Effector memory CD8-positive, alpha-beta T cell (primary cell): ENCODE results near the gene TIMP2.
A peak's percentile ranks its signal among the peaks of the same experiment; 100 is the strongest.
"Not testable (repeated sequence)": the region's sequence is repeated elsewhere in the genome, so short reads cannot be mapped to it uniquely, and the experiment has no call there.

Source experiments
- ATAC-seq: fragments of 150-1000 bp; cut with Tn5 transposase; replicated peaks from 2 replicates; pipeline ENCODE4 v1.10.0; 2021; ENCODE audit warnings: mild to moderate bottlenecking, moderate library complexity
- DNase-seq, 3 experiments: peaks; one replicate each; pipeline ENCODE4 v3.0.0; 2021
- H3K27ac Mint-ChIP-seq, 2 donors: one replicate each; pipeline ENCODE4 v1.8.0; 2022; ENCODE audit warnings: mild to moderate bottlenecking in 2 of 2, mixed read lengths in 2 of 2, moderate library complexity in 2 of 2
- H3K27me3 Mint-ChIP-seq, 2 donors: one replicate each; pipeline ENCODE4 v1.8.0; 2022; ENCODE audit warnings: mixed read lengths in 2 of 2
- H3K36me3 Mint-ChIP-seq: one replicate; pipeline ENCODE4 v1.8.0; 2022; ENCODE audit warnings: mild to moderate bottlenecking, moderate library complexity, mixed read lengths; ENCODE audit not compliant: insufficient read depth
- H3K4me1 Mint-ChIP-seq, 2 donors: one replicate each; pipeline ENCODE4 v1.8.0; 2022; ENCODE audit warnings: low read depth in 2 of 2, mixed read lengths in 2 of 2
- H3K4me3 Mint-ChIP-seq, 2 donors: one replicate each; pipeline ENCODE4 v1.8.0; 2022; ENCODE audit warnings: mild to moderate bottlenecking in 2 of 2, mixed read lengths in 2 of 2, moderate library complexity in 2 of 2
- H3K9me3 Mint-ChIP-seq, 2 donors: one replicate each; pipeline ENCODE4 v1.8.0; 2022; ENCODE audit warnings: mixed read lengths in 2 of 2

Gene TIMP2

DNA sequence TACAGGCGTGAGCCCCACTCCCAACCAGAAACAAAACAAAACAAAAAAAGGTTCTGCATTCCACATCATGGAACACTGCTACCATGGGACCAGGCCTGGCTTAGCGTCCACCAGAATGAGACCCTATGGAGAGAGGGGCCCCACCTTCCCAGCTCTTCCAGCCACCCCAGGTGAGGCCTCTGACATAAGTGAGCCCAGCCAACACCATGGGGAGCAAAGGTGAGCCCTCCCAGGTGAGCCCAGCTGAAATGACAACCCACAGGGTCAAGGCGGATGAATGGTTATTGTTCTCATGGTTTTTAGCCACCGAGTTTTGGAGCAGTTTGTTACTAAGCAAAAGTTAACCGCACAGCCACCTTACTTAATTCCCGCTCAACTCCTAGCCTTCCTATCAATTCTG, 38.2 kb upstream of the TIMP2 start:
- Mint-ChIP-seq H3K36me3 (peaks cover 3% of the 10 kb centered on the region), H3K4me3 (no peak overlapping the region), H3K9me3 (no peaks in the 10 kb centered on the region), H3K27me3 (peaks cover 7 to 29% of the 10 kb centered on the region in 2 donors), H3K4me1 (no peaks in the 10 kb centered on the region), H3K27ac (no peak overlapping the region)
- no peak for ATAC-seq
- DNase-seq, result no peak

DNA sequence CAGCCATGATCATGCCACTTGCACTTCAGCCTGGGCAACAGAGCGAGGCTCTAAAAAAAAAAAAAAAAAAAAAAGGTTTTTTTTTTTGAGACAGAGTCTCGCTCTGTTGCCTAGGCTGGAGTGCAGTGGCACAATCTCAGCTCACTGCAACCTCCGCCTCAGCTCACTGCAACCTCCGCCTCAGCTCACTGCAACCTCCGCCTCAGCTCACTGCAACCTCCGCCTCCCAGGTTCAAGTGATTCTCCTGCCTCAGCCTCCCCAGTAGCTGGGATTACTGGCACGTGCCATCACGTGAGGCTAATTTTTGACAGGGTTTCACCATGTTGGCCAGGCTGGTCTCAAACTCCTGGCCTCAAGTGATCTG, 37.8 kb upstream of the TIMP2 start:
- not testable (repeated sequence) for H3K4me3 Mint-ChIP-seq, DNase-seq, H3K36me3 Mint-ChIP-seq, ATAC-seq, H3K27ac Mint-ChIP-seq, H3K9me3 Mint-ChIP-seq, H3K4me1 Mint-ChIP-seq
- peaks cover 7 to 25% of the 10 kb centered on the region in 2 donors for H3K27me3 Mint-ChIP-seq

DNA sequence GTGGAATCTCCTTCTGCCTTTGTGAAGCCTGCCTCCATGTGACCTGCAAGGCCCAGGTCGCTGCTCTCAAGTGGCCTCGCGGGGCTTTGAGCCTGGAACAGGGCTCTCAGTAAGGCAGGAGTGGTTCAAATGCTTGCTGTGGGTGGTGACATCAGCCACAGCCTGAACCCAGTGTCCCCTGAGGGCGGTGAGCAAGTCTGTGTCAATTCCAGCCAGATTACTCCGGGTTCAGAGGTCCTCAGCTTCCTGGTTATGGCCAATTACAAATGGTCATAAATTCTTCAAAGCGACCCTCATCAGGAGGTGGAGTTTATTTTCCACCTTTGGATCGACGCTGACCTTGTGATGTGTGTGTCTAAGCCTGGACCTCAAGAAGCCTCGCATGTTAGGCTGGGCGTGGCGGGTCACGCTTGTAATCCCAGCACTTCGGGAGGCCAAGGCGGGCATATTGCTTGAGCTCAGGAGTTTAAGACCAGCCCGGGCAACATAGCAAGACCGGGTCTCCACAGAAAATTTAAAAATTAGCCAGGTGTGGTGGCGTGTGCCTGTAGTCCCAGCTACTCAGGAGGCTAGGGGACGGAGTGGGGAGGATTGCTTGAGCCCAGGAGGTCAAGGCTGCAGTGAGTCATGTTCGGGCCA, 37.3 kb upstream of the TIMP2 start:
- no peaks in the 10 kb centered on the region for H3K4me1 Mint-ChIP-seq
- ATAC-seq, result no peak
- DNase-seq, result no peak
- peaks cover 3% of the 10 kb centered on the region for H3K36me3 Mint-ChIP-seq
- H3K27me3 Mint-ChIP-seq, result peaks cover 7 to 21% of the 10 kb centered on the region in 2 donors
- no peaks in the 10 kb centered on the region for H3K9me3 Mint-ChIP-seq
- H3K4me3 Mint-ChIP-seq, result no peak overlapping the region
- H3K27ac Mint-ChIP-seq, result no peak overlapping the region

DNA sequence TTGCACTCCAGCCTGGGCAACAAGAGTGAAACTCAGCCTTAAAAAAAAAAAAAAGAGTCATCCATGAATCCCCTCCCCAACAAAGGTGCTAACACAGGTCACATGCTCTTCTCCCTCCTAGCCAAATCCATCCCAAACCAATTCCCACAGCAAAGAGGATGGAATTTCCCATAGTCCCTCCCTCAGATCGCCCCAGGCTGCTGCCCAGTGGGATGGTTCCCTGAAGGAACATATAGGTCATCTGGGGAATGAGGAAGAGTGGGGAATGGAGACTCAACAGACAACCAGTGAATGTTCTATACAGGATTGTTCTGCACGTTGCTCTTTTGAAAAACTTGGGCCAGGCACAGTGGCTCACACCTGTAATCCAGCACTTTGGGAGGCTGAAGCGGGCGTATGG, 36.4 kb upstream of the TIMP2 start:
- H3K9me3 Mint-ChIP-seq, result no peaks in the 10 kb centered on the region
- H3K27ac Mint-ChIP-seq, result peak overlapping the region in 1 of 2 donors; percentile 49
- no peak overlapping the region for H3K4me3 Mint-ChIP-seq
- ATAC-seq (no peak), DNase-seq (no peak)
- peaks cover 15 to 21% of the 10 kb centered on the region in 2 donors for H3K27me3 Mint-ChIP-seq
- H3K36me3 Mint-ChIP-seq, result peaks cover 3% of the 10 kb centered on the region
- H3K4me1 Mint-ChIP-seq, result no peaks in the 10 kb centered on the region

DNA sequence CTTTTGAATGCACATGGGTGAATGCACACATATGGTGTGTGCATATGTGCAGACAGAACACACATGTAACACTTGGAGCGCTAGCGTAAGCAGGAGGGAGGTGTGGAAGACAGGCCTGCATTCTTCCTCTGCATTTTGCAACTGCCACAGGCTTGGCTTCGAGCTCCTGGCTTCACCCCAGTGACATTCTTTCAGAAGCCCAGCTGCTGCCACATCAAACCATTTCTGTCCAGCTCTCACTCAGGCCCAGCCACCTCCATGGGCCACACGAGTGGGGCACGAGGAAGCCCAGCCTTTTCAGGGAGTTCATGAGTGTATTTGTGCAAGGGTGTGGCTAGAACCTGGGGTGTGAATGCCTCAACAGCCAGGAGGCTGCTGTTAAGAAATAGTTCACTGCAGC, 35.7 kb upstream of the TIMP2 start:
- H3K36me3 Mint-ChIP-seq, result no peaks in the 10 kb centered on the region
- H3K4me3 Mint-ChIP-seq, result no peak overlapping the region
- no peak overlapping the region for H3K27ac Mint-ChIP-seq
- ATAC-seq (no peak), DNase-seq (no peak)
- no peaks in the 10 kb centered on the region for H3K9me3 Mint-ChIP-seq
- no peaks in the 10 kb centered on the region for H3K4me1 Mint-ChIP-seq
- peaks cover 15 to 26% of the 10 kb centered on the region in 2 donors for H3K27me3 Mint-ChIP-seq

GRCh38 chr17:78959803-78960202, 34.6 kb upstream of the TIMP2 start:
- H3K4me3 Mint-ChIP-seq, result no peak overlapping the region
- ATAC-seq (no peak), DNase-seq (no peak)
- H3K36me3 Mint-ChIP-seq, result no peaks in the 10 kb centered on the region
- H3K4me1 Mint-ChIP-seq, result no peaks in the 10 kb centered on the region
- H3K27me3 Mint-ChIP-seq, result peaks cover 15 to 36% of the 10 kb centered on the region in 2 donors
- H3K27ac Mint-ChIP-seq, result no peak overlapping the region
- no peaks in the 10 kb centered on the region for H3K9me3 Mint-ChIP-seq

DNA sequence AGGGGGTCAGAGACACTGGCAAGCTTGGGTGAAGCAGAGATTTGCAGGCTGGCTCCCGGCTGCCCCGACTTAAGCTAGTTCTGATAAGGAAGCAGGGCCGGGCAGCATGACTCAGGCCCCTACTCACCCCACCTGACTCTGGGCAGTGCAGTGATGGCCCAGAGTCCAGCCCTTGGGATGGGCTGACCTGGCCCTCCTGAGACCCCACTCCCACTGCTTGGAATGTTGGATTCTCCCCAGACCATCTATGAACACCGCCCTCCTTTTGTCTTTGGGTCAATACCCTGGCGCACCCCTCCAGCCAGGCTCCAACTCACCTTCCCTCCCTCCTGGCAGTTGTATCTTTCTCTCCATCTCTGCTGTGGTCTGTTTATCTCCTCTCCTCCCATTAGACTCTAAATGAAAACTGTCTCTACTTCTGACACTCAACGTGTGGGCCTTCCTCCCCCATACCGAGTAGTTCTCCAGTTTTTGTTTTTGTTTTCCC, 33.5 kb upstream of the TIMP2 start:
- no peak for ATAC-seq
- H3K27me3 Mint-ChIP-seq, result peaks cover 15 to 43% of the 10 kb centered on the region in 2 donors
- DNase-seq, result no peak
- no peaks in the 10 kb centered on the region for H3K4me1 Mint-ChIP-seq
- no peak overlapping the region for H3K27ac Mint-ChIP-seq
- no peak overlapping the region for H3K4me3 Mint-ChIP-seq
- H3K36me3 Mint-ChIP-seq, result no peaks in the 10 kb centered on the region
- H3K9me3 Mint-ChIP-seq, result no peaks in the 10 kb centered on the region

- no peaks in the 10 kb centered on the region for H3K36me3 Mint-ChIP-seq
- DNase-seq (no peak), ATAC-seq (no peak)
- no peak overlapping the region for H3K4me3 Mint-ChIP-seq
- H3K9me3 Mint-ChIP-seq, result no peaks in the 10 kb centered on the region
- peaks cover 15 to 59% of the 10 kb centered on the region in 2 donors for H3K27me3 Mint-ChIP-seq
- no peaks in the 10 kb centered on the region for H3K4me1 Mint-ChIP-seq
- no peak overlapping the region for H3K27ac Mint-ChIP-seq
Measured at GRCh38 chr17:78957128-78957527, 31.9 kb upstream of the TIMP2 start.

- Mint-ChIP-seq H3K9me3 (no peaks in the 10 kb centered on the region), H3K36me3 (no peaks in the 10 kb centered on the region), H3K27ac (no peak overlapping the region), H3K4me1 (no peaks in the 10 kb centered on the region), H3K27me3 (peaks cover 15 to 65% of the 10 kb centered on the region in 2 donors), H3K4me3 (no peak overlapping the region)
- DNase-seq (no peak), ATAC-seq (no peak)
Measured at GRCh38 chr17:78956254-78956653, 31.1 kb upstream of the TIMP2 start.

DNA sequence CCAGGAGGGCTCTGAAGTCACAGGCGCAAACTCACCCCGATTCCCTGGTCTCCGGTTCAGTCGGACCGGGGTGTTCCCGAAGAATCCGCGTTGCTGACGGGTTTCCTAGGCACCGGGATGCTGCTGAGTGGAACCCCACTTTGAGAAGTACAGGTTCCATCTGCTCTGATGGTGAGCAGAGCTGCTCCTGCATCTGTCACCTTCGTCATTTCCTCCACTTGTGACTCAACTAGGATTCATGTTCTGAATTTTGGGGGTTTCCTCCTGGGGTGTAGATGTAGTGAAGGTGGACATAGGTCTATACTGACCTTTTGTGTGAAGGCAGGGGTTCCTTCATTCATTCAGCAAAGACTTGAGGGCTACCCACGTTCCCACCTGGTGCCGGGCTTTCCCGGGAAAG, 29.5 kb upstream of the TIMP2 start:
- no peak overlapping the region for H3K27ac Mint-ChIP-seq
- H3K36me3 Mint-ChIP-seq, result no peaks in the 10 kb centered on the region
- DNase-seq, result no peak
- H3K9me3 Mint-ChIP-seq, result no peaks in the 10 kb centered on the region
- no peak overlapping the region for H3K4me3 Mint-ChIP-seq
- no peak for ATAC-seq
- peaks cover 15 to 77% of the 10 kb centered on the region in 2 donors for H3K27me3 Mint-ChIP-seq
- H3K4me1 Mint-ChIP-seq, result no peaks in the 10 kb centered on the region

- DNase-seq (no peak), ATAC-seq (no peak)
- H3K36me3 Mint-ChIP-seq, result no peaks in the 10 kb centered on the region
- H3K27me3 Mint-ChIP-seq, result peaks cover 9 to 76% of the 10 kb centered on the region in 2 donors
- H3K4me1 Mint-ChIP-seq, result no peaks in the 10 kb centered on the region
- no peaks in the 10 kb centered on the region for H3K9me3 Mint-ChIP-seq
- no peak overlapping the region for H3K27ac Mint-ChIP-seq
- no peak overlapping the region for H3K4me3 Mint-ChIP-seq
Measured at GRCh38 chr17:78953356-78954350, 28.5 kb upstream of the TIMP2 start.

DNA sequence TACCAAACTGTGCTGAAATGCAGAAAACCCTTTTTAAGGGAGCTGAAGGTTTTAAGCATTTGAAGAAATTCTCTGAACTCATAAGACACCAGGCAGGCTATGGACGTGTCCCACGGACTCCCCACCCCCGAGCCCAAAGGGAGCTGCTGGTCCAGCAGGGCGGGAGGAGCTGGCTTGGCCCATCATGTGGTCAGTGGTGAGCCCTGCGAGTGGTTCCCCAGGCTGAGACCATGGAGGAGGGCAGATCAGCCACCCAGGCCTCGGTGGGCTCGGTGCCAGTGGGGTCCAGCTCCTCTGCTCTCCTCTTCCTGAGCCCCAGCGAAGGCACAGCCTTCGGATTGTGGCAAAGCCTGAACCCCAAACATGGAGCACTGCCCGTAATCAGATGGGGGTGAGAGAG, 27.5 kb upstream of the TIMP2 start:
- Mint-ChIP-seq H3K4me1 (no peaks in the 10 kb centered on the region), H3K4me3 (no peak overlapping the region), H3K27ac (no peak overlapping the region), H3K27me3 (peaks cover 8 to 78% of the 10 kb centered on the region in 2 donors), H3K36me3 (peaks cover 3% of the 10 kb centered on the region), H3K9me3 (no peaks in the 10 kb centered on the region)
- ATAC-seq (no peak), DNase-seq (no peak)

GRCh38 chr17:78951967-78952551, 26.9 kb upstream of the TIMP2 start:
- H3K9me3 Mint-ChIP-seq, result no peaks in the 10 kb centered on the region
- peaks cover 6 to 80% of the 10 kb centered on the region in 2 donors for H3K27me3 Mint-ChIP-seq
- H3K4me3 Mint-ChIP-seq, result no peak overlapping the region
- no peak overlapping the region for H3K27ac Mint-ChIP-seq
- peaks cover 3% of the 10 kb centered on the region for H3K36me3 Mint-ChIP-seq
- H3K4me1 Mint-ChIP-seq, result no peaks in the 10 kb centered on the region
- DNase-seq (no peak), ATAC-seq (no peak)
